Fibroblast of the aortic adventitia (primary cell): ENCODE results near the gene CINP. TPM values are rescaled to one million over a fixed set of nuclear protein-coding genes. Genes with fewer than 3 reads are reported as not detected.
"Not testable (repeated sequence)": the region's sequence is repeated elsewhere in the genome, so short reads cannot be mapped to it uniquely, and the experiment has no call there.

Experiments
- DNase-seq: peaks from one replicate; pipeline ENCODE4 v3.0.0-alpha.2; 2010; ENCODE audit warnings: low read depth
- H3K4me3 ChIP-seq: 2 replicates; pipeline ENCODE4 v1.5.1; 2011; ENCODE audit warnings: low read depth, mild to moderate bottlenecking, control low read depth, low read length, moderate library complexity
- CTCF ChIP-seq: IDR thresholded peaks from 2 replicates; pipeline ENCODE4 v1.5.1; 2011; ENCODE audit warnings: mild to moderate bottlenecking, low read length, control low read depth, inconsistent platforms; ENCODE audit not compliant: insufficient read depth
- total RNA-seq: library from RNA; depleted of rRNA; stranded (reverse); fragments of >200 nt; gene quantifications from 2 replicates; pipeline ENCODE4 v1.2.3, GENCODE V29; 2012; ENCODE audit warnings: low replicate concordance

Gene CINP
- total RNA-seq, 1 donor, result 41.9 TPM

DNA sequence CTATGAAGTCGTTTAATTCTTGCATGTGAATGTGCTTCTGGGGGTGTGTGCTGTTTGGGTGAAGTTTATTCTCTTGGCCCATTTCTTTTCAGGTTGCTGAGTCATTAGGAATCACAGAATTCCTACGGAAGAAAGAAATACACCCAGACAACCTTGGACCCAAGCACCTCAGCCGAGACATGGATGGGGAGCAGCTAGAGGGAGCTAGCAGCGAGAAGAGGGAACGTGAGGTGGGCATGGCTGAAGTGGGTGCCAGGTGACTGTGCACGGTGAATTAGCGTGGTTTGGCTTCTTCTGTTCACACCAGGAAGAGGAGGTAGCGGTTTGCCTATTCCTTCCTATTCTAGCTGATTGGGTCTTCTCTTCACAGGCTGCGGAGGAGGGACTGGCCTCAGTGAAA, 24.0 kb downstream of the CINP start:
- DNase-seq, result no peak
- H3K4me3 ChIP-seq, result no peak overlapping the region
- TF ChIP-seq CTCF, result no peak

DNA sequence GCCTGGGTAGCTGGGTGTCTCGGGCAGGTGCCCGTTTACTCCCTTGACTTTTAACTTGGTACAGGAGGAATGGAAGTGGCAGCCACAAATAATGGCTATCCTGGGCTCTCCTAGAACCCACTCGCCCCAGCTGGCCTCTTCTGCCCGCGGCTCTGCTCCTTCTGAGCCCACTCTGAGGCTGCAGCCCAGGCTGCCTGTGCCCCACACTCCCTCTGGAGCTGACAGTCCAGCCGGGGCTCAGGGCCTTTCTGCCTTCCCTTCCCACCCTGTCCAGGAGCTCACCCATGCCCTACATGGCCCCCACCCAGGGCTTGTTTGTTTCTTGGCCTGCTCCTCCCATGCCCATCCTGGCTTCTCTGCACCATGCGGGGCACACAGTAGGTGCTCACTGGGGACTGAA, 27.5 kb downstream of the CINP start:
- no peak overlapping the region for H3K4me3 ChIP-seq
- no peak for TF ChIP-seq CTCF
- no peak for DNase-seq

DNA sequence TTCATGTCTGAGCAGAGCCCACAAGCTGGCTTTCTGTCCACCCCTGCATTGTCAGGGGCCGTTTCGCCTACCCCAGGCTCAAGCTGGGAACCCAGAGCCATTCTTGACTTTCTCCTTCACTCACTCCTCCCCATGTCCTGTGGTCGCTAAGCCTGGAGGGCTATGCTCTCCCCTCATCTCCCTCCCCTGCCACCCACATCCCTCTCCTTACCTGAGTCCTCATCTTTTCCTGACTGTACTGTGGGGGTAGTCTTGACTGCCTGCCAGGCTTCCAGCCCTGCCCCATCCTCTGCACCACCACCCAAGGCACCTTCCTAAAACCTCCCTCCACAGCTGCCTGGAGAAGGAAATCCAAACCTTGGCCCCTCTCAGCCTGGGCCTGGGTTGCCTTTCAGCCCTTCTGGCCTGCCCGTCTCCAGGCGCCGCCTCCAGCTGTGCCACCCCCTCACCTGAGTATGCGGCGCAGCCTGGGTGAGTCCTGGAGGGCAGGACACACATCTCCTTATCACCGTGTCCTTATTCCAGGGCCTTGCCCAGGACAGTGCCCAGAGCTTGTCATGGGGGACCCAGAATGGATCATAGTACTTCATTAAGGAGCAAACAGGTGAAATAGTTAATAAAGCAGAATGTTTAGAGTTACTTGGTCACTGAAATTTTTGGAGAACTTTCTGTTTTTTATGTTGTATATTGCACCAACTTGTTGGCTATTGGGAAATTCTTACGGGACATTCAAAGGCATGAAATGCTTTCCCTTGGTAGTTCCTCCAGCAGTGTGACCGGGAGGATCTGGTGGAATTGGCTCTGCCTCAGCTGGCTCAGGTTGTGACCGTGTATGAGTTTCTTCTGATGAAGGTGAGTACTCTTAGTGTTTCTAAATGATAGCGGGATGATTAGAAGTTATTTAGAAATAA, 28.6 kb downstream of the CINP start:
- no peak for TF ChIP-seq CTCF
- no peak overlapping the region for H3K4me3 ChIP-seq
- no peak for DNase-seq

- no peak for DNase-seq
- H3K4me3 ChIP-seq, result no peak overlapping the region
- TF ChIP-seq CTCF, result no peak
Measured at GRCh38 chr14:102333390-102333789, 29.3 kb downstream of the CINP start.

DNA sequence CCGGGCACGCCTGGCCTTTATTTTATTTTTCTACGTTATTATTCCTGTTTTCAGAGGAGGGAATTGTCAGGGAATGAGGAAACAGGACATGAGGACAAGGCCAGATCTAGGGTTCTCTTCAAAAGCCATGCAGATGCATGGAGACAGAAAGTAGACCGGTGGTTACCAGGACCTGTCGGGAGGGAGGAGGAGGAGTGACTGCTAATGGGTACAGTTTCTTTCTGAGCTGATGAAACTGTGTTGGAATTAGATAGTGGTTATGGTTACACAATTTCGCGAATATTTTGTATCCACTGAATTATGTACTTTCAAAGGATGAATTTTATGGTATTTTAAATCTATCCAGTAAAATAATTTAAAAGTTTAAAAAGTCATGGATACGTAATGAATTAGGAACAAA, 31.9 kb downstream of the CINP start:
- TF ChIP-seq CTCF, result no peak
- no peak overlapping the region for H3K4me3 ChIP-seq
- DNase-seq, result no peak

- H3K4me3 ChIP-seq, DNase-seq: not testable (repeated sequence)
Measured at GRCh38 chr14:102329381-102329780, 33.3 kb downstream of the CINP start.

- no peak overlapping the region for H3K4me3 ChIP-seq
- no peak for TF ChIP-seq CTCF
- DNase-seq, result no peak
Measured at GRCh38 chr14:102326583-102326982, 36.1 kb downstream of the CINP start.
